NCI-H2196 (cell line): ENCODE results near the gene MN1.

Source experiments
- DNase-seq: peaks from one replicate; lab custom pipeline; 2025; ENCODE audit not compliant: unreplicated experiment; lab: John Stamatoyannopoulos, UW

The MN1 gene

DNA sequence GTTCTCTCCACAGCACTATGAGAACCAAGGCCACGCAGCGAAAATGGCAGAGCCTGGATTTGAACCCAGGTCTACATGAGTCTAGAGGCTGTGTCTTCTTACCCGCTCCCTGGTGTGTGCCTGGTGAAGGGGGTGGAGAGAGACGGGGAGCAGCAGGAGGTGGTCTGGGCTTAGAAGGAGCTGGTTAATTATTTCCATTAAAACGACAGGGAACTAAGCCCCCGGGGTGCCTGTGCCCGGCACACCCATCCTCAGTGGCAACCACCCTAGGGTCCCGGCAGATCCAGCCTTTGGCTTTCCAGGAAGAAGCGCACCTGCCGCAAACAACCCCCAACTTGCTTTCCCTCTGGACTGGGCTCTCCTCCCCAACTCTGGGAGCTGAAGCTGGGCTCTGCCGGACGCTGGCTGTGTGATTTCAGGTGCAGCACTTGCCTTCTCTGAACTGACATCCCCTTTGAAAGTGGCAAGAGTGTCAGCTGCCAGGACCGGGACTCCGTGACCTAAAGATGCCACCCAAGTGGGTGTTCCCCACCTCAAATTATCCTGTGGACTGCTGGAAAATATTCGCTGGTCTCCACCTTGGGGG is 35.8 kb downstream of the MN1 start:
- DNase-seq = no peak

DNA sequence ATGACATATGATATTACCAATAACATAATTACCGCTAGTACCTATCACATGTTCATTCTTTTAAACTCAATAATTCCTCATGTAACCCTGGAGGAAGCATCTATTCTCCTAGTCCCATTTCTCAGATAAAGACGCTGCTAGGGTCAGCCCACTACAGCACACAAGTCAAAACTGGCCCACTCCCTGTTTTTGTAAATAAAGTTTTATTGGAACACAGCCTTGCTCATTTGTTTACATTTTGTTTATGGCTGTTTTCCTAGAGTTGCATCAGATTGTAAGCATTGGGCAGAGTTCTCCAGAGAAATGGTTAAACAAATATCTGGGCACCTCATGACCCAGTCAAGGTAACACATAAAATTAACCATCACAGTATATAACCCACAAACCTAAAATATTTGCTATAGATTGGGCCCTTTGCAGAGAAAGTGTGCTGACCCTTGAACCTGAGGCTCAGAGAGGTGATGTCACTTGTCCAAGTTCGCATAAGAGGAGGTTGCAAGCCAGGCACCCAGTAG is 36.8 kb downstream of the MN1 start:
- DNase-seq = no peak

DNA sequence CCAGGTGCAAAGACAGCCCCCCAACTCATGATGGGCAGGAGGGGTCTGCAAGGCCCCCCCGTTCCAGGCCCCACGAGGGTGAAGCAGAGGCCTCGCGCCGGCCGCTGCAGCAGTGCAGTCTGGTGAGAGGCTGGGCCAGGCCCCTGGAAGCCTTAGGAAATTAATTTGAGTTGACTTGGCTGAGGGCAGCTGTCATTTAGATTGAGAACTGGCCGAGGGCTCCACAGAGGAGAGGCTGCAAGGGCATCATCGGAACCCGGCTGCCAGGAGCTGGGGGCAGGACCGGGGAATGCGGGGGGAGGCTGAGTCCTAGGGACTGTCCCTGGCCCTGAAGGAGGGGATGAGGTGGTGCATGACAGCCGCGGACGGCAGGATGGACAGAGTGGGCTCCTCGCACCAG is 39.9 kb downstream of the MN1 start:
- no peak for DNase-seq

DNA sequence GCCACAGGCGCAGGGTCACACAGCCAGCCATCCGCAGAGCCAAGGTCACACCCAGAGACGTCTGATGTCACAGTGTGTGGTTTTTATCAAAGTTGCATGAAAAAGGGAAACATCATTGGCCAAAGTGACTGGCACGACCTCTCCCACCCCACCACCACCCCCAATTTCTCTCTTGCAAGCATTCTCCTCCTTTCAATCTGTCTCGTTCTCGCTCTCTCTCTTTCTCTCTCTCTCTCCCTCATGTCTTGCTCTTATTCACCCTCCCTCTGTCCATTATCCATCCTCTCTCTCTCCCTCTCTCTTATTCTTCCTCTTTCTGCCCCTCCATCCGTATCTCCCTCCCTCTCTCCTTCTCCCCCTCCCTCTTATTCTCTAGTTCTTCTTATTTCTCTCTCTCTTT is 40.6 kb downstream of the MN1 start:
- no peak for DNase-seq

DNA sequence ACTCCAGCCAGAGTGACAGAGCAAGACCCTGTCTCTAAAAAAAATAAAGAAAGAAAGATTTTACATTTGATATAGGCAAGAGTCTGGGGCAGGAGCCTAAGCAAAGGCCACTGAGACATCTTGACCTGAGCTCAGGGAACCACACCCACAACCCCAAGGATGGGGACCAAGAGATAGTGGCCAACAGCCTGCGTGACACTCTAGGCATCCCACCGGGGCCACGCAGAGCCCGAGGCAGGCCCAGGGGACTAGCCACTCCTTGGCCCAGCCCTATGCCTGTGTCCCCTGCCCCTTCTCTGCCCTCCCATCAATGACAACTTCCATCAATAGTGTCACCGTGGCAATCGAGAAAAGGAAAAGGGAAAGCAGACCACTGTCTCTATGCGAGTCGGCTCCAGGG is 41.1 kb downstream of the MN1 start:
- no peak for DNase-seq

DNA sequence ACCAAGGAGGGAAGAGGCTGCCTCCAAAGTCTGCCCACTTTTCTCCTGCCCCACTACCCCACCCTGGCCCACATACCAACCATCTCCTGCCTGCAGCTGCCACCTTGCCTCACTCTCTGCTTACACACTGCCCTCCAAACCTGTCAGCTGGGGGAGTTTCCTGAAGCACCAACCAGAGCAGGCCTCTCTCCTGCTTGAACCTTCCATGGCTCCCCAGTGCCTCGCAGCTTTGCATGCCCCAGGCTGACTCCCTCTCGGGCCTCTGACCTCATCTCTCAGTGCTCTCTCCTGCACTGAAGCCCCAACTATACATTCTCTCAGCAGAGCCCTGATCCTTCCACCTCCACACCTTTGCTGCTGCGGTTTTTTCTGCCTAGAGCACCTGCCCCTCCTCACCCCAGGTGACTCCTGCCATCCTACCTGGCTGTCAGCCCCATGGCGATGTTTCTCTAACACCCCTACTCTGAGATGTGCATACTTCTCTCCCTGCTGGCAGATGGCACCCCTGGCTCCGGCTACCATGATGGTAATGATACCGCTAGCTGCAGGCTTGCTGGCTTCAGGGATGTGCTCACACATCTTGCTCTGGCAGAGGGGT is 43.5 kb downstream of the MN1 start:
- no peak for DNase-seq

DNA sequence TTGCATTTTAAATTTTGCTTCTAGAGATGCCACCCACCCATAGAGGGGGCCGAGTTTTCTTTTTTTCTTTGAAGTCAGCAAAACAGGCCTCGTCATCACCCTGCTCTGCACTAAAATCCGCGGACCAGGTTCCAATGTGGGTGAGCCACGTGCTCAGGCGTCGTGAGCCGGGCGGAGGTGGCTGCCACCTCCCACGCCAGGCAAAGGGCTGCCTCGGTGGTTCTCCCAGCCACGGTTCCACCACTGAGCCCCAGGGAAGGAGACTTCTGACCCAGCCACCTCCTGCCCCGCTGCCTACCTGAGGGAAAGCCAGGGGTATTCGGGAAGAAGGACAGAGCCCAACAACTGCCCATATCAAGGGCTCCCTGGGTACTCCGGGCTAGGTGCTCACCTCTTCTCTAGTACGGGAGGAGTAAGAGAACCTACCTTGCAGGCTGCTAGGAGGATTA is 45.3 kb downstream of the MN1 start:
- DNase-seq = no peak

DNA sequence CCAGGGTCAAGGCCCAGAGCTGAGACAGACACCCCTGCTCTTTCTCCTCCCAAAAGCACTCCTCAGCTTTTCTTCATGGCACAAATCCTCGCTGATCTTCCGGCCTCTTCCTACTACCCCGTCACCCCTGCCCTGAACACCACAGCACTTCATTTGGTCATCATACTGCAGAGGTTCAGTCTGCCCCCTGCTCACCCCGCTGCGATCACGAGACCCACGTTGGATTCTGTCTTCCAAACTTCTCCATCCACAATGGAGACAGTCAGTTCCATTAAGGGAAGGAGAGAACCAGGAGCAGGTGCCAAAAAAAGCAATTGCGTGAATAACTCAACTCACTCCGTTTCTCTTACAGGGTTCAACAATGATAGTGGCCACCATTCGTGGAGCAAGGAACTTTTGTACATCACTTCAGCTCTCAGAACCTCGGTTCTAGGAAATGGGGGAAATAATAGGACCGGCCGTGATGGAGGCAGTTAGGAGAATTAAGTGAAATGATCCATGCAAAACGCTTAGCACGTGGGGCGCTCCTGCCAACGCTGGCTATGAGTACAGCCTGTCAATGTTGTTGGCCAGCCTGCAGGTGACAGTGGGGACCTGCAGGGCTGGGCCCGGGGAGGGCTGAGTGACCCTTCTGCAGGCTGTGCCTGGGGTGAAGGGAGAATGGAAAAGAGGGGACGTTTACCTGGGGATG is 45.9 kb downstream of the MN1 start:
- DNase-seq = no peak

DNA sequence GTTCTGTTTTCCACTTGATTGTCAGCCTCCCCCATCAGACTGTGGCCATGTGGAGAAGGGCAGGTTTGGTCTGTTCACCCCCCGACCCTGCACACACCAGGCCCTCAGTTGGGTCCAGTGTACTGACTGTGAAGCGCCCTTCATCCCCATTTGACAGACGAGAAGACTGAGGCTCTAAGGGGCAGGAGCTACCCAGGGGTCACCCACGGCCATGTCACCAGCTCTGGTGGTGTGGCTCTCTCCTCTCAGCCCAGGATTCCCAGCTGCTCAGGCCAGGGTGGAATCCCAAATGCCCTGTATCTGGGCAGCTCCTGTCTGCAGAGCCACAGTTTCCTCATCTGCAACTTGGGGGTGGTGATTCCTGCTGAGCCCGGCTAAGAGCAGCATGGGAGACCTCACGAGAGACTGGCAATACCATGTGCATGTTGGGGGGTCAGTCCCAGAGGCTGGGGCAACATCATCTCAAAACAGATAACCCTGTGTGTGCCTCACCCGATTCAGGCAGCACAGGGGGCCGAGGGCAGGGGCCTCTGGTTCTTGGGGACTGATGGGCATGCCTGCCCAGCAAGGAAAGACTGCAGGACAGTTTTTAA is 46.6 kb downstream of the MN1 start:
- DNase-seq = no peak

DNA sequence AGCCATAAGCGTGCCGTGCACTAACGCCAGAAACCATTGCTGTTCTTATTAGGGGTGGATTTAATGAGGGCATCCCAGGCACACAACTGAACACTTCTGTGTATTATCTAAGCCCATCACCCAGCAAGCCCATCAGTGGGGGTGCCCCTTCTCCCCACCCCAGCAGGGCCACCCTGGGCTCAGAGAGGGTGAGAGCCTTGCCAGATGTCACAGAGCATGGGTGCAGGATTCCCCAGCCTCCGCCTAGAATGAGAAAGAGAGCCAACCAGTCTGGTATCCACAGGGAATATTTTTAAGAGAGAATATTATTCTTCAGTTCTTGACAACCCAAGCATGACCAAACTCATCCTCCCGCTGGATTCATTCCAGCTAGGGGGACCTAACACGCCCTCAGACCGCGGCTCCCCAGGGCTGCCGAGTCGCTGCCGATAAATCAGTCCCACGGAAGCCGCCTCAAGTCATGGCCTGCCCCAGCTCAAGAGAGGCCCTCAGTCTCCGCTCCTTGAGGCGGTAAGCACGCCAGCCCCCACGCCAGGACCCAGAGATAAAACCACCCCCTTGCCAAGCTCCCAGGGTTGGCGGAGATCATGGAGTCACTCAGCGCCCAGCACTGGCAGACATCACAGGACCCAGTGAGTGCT is 47.2 kb downstream of the MN1 start:
- no peak for DNase-seq

DNA sequence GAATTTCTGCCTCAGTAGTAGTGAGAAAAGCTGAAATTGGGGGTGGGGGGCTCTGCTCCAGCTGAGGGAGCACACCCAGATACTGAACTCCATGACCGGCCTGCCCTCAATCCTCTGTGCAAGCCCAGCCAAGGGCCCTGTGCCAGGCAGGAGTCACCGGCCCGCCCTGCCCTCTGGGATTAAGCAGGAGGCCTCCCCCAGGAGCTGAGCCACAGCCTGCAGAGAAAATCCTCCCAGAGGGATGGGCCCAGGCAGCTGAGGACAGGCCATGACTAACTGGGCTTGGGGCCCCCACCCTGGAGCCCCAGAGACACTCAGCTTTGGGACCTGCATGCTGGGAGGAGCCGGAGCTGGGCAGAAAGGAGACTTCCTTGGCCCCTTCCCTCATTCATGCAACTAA is 48.8 kb downstream of the MN1 start:
- DNase-seq = no peak

DNA sequence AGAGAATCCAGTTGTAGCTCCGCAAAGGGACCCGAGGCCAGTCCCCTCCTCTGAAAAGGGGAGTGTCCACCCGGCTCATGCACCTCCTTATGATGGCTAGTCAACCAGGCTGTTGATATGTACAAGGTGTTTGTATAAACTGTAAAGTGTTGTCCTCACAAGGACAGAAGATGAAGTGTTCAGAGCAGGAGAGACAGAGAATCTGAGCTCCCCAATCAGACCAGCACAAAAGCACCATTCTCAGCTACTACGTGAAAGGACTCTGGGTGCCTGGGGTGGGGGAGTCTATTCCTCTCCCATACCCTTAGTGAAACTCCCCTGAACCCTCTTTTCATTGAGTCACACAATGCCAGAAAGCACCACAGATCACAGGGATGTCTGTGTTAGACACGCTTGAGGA is 49.4 kb downstream of the MN1 start:
- no peak for DNase-seq

DNA sequence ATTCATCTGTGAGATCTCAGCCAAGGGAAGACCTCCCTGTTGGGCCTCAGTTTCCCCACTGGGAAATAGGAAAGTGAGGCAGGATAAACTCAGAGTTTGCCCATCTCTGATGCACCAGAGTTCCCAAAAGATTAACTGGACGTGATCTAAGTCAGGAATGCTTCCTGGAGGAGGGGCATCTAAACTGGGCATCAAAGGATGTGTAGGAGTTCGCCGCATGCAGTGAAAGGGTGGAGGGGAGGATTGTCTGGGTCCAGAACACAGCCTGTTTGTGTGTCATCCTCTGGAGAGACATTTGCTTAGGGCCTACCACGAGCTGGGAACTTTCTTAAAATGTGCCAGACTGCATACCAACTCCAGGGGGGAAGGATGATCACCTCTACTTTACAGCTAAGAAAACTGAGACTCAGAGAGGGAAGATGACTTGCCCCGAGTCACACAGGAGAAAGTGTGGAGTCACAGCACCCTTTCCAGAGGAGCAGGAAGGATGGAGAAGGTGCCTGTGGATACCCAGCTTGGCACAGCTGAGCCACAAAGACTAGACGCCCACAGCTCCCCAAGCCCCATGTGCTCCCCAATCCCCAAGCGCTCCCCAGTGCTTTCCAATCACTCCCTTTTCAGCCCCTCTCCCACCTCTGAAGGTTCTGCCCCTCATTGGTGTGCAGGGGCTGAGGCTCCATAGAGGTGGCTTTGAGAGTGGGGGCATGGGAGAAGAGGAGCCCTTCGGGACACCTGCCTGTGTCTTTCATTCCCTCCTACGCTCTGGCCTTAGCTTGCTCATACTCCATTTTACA is 50.1 kb downstream of the MN1 start:
- no peak for DNase-seq

DNA sequence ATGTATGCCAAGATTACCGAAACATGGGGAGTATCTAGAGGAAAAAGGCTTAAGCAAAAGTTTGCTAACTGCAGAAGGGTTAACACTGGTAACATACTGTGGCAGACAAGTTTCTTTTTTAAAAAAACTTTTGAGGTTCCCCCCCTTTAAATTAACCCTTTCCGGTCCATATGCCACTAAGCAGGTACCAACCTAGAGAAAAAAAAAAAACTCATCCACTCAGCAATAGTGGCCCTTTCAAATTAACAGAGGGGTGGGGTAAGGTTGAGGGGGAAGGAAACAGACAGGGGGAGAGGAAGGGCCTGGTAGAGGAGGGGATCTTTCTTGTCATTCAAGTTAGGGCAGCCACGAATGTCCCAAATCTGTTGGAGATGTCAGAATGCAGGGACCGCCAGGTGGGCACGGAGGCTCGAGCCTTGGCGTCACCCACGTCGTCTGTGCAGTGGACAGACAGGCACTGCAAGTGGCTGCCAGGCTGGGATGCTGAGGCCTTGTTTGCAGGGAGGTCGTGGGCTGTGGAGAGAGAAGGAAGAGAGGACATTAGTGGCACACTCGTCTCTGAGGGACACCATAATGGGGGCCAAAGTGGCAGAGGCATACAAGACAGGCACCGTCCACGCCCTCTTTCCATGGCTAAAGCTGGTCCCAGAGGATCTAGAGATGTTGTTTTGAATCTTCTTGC is 50.8 kb downstream of the MN1 start:
- no peak for DNase-seq

DNA sequence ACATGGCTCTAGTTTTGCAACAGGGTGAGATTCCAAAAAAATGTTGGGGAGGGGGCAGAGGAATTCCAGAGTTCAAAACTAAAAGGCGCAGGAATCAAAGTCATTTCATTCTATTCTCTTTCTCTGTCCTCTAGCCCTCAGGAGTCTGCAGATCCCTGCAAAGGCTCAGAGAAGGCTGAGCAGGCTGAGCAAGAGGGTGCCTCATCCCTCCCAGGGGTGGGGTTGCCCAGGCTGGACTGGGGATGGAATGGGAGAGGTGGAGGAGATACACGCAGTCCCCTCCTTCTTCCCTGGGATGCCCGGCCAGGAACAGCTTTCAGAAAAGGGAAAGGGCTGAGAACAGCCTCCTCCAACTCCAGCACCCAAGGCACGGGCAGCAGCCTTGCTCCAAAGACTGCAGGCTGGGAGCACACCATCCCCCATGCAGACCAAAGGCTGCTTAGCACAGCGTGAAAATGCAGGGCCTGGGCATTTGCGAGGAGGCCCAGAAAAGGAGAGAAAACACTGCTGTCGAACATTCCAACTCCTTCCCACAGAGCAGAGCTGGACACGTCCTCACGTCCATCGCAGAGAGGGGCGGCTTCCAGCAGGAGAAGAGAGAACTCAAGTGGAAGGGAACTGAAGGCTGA is 51.8 kb downstream of the MN1 start:
- DNase-seq = no peak

DNA sequence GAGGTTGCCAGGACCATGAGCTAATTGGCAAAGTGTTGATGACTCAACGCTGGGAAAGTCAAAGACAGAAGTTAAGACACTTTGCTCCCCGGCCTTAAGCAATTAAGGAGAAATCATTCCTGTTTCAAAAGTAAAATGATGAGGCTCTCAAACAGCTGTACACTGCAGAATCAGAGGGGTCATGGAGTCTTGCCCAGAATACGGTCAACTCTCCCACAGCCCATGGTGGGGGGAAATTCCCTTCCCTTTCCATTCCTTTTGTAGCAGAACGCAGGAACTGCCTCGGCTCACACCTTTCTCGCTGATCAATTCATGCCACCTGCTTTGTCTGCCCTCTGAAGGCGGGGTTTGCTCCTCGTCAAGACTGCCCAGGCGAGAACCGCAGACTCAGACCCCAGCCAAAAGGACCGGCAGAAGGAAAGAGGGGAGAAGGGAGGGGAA is 52.8 kb downstream of the MN1 start:
- no peak for DNase-seq

DNA sequence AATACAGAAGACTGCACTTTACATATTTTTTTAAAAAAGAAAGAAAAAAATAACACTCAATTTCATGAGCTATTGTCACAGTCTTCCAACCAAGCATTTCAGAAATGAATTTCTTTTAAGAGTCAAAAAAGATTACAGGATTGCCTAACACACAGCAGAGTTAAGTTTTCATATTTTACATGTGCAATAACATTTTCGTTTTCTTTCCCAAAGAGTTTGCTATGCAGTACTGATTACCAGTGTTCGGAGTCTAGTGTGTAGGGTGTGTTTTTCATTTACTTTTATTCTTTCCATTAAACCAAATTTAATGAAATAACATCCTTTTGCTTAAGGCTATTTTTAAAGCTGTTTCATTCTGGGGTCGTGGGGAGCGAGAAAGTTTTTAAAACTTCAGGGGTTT is 53.2 kb downstream of the MN1 start:
- DNase-seq = no peak

DNA sequence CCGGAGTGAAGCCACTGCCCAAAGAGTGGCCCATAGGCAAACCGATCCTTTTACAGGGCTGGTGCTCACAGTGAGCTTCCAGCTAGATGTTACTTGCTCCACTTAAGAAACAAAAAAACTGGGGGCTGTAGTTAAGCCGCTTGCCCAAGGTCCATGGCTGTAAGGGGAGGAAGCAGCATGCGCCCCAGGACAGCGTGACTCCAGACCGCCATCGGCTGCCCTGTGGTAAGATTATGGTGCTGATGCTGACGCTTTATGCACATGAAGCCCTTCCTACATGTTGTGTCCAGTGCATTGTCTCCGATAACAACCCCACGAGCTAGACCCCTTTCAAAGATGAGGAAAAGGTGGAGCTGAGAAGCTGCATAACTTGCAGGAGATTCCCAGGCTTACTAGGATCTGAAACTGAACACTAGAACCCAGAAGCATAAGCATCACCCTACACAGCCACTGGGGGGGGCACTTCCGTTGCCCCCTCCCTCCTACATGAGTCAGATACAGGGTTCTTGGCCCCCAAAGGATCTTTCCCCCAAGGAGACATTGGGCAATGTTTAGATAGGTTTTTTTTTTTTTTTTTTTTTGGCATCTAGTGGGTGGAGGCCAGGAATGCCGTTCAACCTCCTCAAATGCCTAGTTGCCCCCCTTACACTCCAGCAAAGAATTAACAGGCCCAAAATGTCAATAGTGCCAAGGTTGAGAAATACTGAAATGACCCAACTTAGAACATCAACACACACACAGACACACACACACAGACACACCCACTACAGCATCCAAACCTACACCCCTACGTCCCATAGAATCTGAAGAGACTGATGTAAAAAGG is 53.9 kb downstream of the MN1 start:
- DNase-seq = no peak

DNA sequence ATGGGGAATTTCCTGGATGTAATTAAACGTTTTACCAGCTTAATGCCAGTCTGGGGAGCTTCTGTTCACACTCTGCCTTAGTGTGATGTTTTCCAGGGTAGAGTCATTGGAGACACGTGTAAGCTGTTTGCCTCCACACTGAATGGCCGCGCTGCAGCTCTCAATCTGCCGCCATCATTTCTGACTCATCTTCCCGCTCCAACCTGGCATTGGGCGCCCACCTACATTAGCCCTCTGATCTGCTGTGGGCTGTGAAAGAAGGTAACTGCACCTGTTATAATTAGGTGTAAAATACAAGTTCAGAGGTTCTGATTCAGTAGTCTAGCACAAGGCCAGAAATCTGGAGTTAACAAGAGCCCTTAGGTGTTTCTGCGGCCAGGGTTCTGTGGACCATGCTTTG is 54.6 kb downstream of the MN1 start:
- no peak for DNase-seq
